ENCODE results near the gene MRC1. TPM values are rescaled to one million over a fixed set of nuclear protein-coding genes. Genes with fewer than 3 reads are reported as not detected.

Gene MRC1
- total and polyA plus RNA-seq, 9 of the 15 experiments (the other 6 are each of a cell fraction or from before 2014, with no cell fraction given), result 0.01 to 0.20 (median 0.03) TPM; not detected in 5

DNA sequence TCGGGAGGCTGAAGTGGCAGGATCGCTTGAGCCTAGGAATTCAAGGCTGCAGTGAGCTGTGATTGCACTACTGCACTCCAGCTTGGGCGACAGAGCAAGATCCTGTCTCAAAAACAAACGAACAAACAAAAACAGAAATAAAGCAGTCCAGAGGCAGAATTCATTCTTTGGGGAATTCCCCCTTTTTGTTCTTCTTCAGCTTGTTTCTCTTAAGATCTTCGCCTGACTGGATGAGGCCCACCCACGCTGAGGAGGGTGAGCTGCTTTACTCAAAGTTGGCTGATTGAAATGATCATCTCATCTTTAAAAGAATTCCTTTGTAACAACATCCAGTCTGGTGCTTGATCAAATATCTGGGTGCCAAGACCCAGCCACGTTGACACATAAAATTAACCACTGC lies 10.7 kb downstream of the MRC1 start (continued):
- TF ChIP-seq, protein P1, sequence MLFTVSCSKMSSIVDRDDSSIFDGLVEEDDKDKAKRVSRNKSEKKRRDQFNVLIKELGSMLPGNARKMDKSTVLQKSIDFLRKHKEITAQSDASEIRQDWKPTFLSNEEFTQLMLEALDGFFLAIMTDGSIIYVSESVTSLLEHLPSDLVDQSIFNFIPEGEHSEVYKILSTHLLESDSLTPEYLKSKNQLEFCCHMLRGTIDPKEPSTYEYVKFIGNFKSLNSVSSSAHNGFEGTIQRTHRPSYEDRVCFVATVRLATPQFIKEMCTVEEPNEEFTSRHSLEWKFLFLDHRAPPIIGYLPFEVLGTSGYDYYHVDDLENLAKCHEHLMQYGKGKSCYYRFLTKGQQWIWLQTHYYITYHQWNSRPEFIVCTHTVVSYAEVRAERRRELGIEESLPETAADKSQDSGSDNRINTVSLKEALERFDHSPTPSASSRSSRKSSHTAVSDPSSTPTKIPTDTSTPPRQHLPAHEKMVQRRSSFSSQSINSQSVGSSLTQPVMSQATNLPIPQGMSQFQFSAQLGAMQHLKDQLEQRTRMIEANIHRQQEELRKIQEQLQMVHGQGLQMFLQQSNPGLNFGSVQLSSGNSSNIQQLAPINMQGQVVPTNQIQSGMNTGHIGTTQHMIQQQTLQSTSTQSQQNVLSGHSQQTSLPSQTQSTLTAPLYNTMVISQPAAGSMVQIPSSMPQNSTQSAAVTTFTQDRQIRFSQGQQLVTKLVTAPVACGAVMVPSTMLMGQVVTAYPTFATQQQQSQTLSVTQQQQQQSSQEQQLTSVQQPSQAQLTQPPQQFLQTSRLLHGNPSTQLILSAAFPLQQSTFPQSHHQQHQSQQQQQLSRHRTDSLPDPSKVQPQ (CRISPR knock-in tag; IDR thresholded peaks at IDR 0.05; ENCODE audit: borderline replicate concordance), result no peak
- TF ChIP-seq NFXL1 (CRISPR knock-in tag; IDR thresholded peaks at IDR 0.05) (no peak), YY1 (IDR thresholded peaks at IDR 0.05; ENCODE audit: borderline replicate concordance in 1 of 3, control insufficient read depth in 1 of 3, extremely low read depth in 1 of 3, insufficient read depth in 3 of 3, insufficient read length in 1 of 3, insufficient replicate concordance in 2 of 3, low read depth in 1 of 3, low read length in 2 of 3) (no peak), ZC3H8 (IDR thresholded peaks at IDR 0.05) (no peak)

GRCh38 chr10:17820943-17821342 lies 11.8 kb downstream of the MRC1 start:
- no TSS peak for BruUV-seq (replicated peaks)
- Histone ChIP-seq H3K9me3 (replicated peaks; ENCODE audit: control insufficient read depth, insufficient read depth, low read depth, low read length) (no peaks in the 10 kb centered on the region), H3K27me3 (ENCODE audit: control insufficient read depth in 2 of 2, insufficient read depth in 2 of 2, low read length in 2 of 2) (peaks cover 10 to 44% of the 10 kb centered on the region in 2 experiments; a peak in 3 of 5 replicates), H3K36me3 (ENCODE audit: control insufficient read depth, insufficient read depth, low read length) (no peaks in the 10 kb centered on the region), H3K4me2 (ENCODE audit: insufficient read depth, low read length) (no peak overlapping the region), H4K20me1 (replicated peaks; ENCODE audit: control insufficient read depth, insufficient read depth, low read length) (no peaks in the 10 kb centered on the region), H3K9me1 (ENCODE audit: control insufficient read depth, insufficient read depth, low read length) (no peaks in the 10 kb centered on the region), H3K79me2 (ENCODE audit: control insufficient read depth, insufficient read depth, low read length) (no peaks in the 10 kb centered on the region), H2AFZ (ENCODE audit: low read depth, low read length) (no peak overlapping the region), H3K4me3 (no peak overlapping the region), H3K4me1 (replicated peaks in 1 of 2; ENCODE audit: control insufficient read depth in 2 of 2, insufficient read depth in 2 of 2, low read length in 2 of 2) (no peaks in the 10 kb centered on the region), H3K9ac (ENCODE audit: insufficient read depth in 1 of 2, low read depth in 2 of 2, low read length in 2 of 2) (no peak overlapping the region), H3K27ac (ENCODE audit: extremely low read depth, low read depth, low read length) (no peak overlapping the region)
- CTCF ChIA-PET (ENCODE audit: low intra/inter-chr PET ratio), result no interaction called here
- FAIRE-seq (no peak), ATAC-seq (no peak), DNase-seq (ENCODE audit: extremely low read depth in 1 of 4, low spot score in 3 of 4) (no peak)
- TF ChIP-seq NR2C2 (CRISPR knock-in tag; IDR thresholded peaks at IDR 0.05), result no peak
- no peak for TF ChIP-seq NR2C2 (tag; IDR thresholded peaks at IDR 0.05)
- no peak for TF ChIP-seq ZNF696 (CRISPR knock-in tag; conservative IDR thresholded peaks at IDR 0.05)
- no peak for TF ChIP-seq ZNF165 (CRISPR knock-in tag; IDR thresholded peaks at IDR 0.05; ENCODE audit: borderline replicate concordance)
- TF ChIP-seq CBX1 (IDR thresholded peaks at IDR 0.05; ENCODE audit: low read depth), result no peak
- TF ChIP-seq, protein P2, sequence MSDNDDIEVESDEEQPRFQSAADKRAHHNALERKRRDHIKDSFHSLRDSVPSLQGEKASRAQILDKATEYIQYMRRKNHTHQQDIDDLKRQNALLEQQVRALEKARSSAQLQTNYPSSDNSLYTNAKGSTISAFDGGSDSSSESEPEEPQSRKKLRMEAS (CRISPR knock-in tag; IDR thresholded peaks at IDR 0.05), result no peak
- no peak for TF ChIP-seq SMARCC2 (IDR thresholded peaks at IDR 0.05; ENCODE audit: low read depth)
- TF ChIP-seq, protein P3, sequence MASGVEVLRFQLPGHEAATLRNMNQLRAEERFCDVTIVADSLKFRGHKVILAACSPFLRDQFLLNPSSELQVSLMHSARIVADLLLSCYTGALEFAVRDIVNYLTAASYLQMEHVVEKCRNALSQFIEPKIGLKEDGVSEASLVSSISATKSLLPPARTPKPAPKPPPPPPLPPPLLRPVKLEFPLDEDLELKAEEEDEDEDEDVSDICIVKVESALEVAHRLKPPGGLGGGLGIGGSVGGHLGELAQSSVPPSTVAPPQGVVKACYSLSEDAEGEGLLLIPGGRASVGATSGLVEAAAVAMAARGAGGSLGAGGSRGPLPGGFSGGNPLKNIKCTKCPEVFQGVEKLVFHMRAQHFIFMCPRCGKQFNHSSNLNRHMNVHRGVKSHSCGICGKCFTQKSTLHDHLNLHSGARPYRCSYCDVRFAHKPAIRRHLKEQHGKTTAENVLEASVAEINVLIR (CRISPR knock-in tag; IDR thresholded peaks at IDR 0.05), result no peak
- TF ChIP-seq SMAD1 (IDR thresholded peaks at IDR 0.05; ENCODE audit: low read depth, low read length, partially characterized antibody), result no peak
- TF ChIP-seq, protein P4, sequence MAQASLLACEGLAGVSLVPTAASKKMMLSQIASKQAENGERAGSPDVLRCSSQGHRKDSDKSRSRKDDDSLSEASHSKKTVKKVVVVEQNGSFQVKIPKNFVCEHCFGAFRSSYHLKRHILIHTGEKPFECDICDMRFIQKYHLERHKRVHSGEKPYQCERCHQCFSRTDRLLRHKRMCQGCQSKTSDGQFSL (CRISPR knock-in tag; IDR thresholded peaks at IDR 0.05), result no peak
- TF ChIP-seq, protein P4 (tag; IDR thresholded peaks at IDR 0.05), result no peak
- 2% methylated on average over 3 of the region's 3 CpGs for WGBS (ENCODE audit: insufficient coverage, low coverage, missing lambda C conversion rate)
- POLR2A ChIA-PET, result no interaction called here
- in situ Hi-C loops (cut with MboI) (no loop called here), intact Hi-C loops (cut with micrococcal nuclease) (no loop called here)

All from K562 (cell line).